HG03060 (cell line): ENCODE results near the gene IFT88.

Experiments
- ATAC-seq: cut with Tn5 transposase; IDR thresholded peaks from one replicate; pipeline ENCODE4 v1.9.1; 2021; ENCODE audit warnings: low read depth, moderate number of reproducible peaks; ENCODE audit not compliant: unreplicated experiment

The IFT88 gene

GRCh38 chr13:20713014-20713376, 146.0 kb downstream of the IFT88 start:
- ATAC-seq: no peak

GRCh38 chr13:20713751-20714150, 146.8 kb downstream of the IFT88 start:
- no peak for ATAC-seq

- no peak for ATAC-seq
These were observed 147.2 kb downstream of the IFT88 start for GRCh38 chr13:20714161-20714560.

- no peak for ATAC-seq
These were observed 147.8 kb downstream of the IFT88 start for GRCh38 chr13:20714563-20715329.

DNA sequence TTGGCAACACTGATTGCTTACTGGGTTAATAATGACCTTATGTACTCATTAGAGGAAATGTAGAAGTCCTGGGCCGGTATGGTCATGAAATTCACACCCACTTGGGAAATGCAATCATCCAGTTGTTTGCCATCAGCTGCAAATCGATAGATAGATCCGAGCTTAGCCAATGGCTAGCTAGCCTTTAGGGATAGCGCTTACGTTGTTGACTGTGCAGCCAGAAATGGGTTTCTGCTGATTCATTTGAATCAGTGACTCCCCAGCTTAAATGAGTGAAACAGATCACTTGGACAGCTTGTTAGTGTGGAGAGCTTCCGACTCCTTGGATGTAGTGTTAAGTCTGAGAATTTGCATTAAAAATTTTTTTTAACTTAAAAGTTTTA, 148.4 kb downstream of the IFT88 start:
- ATAC-seq: no peak

GRCh38 chr13:20716951-20717350, 150.0 kb downstream of the IFT88 start:
- ATAC-seq: no peak

- no peak for ATAC-seq
These were observed 150.9 kb downstream of the IFT88 start for GRCh38 chr13:20717581-20718542.

- no peak for ATAC-seq
These were observed 152.1 kb downstream of the IFT88 start for GRCh38 chr13:20718958-20719566.

DNA sequence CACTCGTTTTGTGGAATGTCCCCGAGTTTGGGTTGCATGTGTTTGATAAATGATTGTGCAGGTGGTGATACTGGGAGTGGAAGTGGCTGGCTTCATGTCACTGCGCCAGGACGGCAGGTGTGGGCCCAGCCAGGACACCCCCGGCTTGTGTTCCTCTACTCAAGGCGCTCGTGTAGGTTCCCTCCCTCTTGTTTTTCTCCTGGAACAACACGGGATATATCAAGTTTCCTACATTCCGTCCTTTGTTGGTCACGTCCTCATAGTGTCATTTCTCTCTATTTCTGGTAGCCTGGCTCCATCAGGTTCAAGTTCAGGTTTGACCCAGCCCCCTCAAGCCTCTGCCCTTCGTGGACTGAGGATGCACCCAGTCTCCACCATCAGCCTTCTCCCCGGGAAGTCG, 152.8 kb downstream of the IFT88 start:
- ATAC-seq: no peak

DNA sequence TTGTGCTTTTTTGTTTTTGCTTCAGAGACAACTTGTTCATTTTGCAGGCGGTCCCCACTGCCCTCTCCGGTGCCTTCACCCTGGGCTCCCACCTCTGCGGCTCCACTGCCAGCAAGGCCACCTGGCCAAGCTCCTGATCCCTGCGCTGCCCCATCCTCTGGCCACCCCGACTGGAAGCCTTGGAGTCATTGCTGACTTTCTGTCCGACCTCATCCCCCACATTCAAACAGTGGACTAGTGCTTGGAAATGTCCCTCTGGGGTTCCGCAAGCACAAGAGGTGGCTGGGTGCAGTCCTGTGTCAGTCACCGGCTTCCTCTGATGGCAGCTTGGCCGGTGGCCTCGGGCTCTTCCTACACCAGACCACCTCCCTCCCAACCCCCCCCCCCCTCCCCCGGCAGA, 153.5 kb downstream of the IFT88 start:
- no peak for ATAC-seq

GRCh38 chr13:20721058-20721453, 154.1 kb downstream of the IFT88 start:
- ATAC-seq: no peak

DNA sequence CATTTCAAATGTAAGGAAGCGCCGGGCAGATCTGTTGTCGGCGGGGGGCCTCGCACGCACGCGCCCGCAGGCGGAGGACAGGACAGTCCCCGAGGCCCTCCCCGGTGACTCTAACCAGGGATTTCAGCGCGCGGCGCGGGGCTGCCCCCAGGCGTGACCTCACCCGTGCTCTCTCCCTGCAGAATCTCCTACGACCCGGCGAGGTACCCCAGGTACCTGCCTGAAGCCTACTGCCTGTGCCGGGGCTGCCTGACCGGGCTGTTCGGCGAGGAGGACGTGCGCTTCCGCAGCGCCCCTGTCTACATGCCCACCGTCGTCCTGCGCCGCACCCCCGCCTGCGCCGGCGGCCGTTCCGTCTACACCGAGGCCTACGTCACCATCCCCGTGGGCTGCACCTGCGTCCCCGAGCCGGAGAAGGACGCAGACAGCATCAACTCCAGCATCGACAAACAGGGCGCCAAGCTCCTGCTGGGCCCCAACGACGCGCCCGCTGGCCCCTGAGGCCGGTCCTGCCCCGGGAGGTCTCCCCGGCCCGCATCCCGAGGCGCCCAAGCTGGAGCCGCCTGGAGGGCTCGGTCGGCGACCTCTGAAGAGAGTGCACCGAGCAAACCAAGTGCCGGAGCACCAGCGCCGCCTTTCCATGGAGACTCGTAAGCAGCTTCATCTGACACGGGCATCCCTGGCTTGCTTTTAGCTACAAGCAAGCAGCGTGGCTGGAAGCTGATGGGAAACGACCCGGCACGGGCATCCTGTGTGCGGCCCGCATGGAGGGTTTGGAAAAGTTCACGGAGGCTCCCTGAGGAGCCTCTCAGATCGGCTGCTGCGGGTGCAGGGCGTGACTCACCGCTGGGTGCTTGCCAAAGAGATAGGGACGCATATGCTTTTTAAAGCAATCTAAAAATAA, 154.7 kb downstream of the IFT88 start:
- no peak for ATAC-seq

- ATAC-seq: no peak
These were observed 160.9 kb downstream of the IFT88 start for GRCh38 chr13:20727856-20728255.

- ATAC-seq: no peak
These were observed 161.8 kb downstream of the IFT88 start for GRCh38 chr13:20728579-20729311.

GRCh38 chr13:20729633-20730585, 163.0 kb downstream of the IFT88 start:
- ATAC-seq: no peak

- no peak for ATAC-seq
These were observed 171.7 kb downstream of the IFT88 start for GRCh38 chr13:20738616-20739015.

GRCh38 chr13:20740021-20740420, 173.1 kb downstream of the IFT88 start:
- ATAC-seq: no peak
